ENCODE data around the gene MYO1B.

- TF ChIP-seq, protein P1, sequence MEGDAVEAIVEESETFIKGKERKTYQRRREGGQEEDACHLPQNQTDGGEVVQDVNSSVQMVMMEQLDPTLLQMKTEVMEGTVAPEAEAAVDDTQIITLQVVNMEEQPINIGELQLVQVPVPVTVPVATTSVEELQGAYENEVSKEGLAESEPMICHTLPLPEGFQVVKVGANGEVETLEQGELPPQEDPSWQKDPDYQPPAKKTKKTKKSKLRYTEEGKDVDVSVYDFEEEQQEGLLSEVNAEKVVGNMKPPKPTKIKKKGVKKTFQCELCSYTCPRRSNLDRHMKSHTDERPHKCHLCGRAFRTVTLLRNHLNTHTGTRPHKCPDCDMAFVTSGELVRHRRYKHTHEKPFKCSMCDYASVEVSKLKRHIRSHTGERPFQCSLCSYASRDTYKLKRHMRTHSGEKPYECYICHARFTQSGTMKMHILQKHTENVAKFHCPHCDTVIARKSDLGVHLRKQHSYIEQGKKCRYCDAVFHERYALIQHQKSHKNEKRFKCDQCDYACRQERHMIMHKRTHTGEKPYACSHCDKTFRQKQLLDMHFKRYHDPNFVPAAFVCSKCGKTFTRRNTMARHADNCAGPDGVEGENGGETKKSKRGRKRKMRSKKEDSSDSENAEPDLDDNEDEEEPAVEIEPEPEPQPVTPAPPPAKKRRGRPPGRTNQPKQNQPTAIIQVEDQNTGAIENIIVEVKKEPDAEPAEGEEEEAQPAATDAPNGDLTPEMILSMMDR (IDR thresholded peaks at IDR 0.05; ENCODE audit: insufficient read depth, low read length, poor library complexity, severe bottlenecking), result no peak
- no peak for TF ChIP-seq EZH2phosphoT487 (conservative IDR thresholded peaks at IDR 0.05; ENCODE audit: low read length)
Observed at GRCh38 chr2:191200910-191201309, 44.3 kb upstream of the MYO1B start.

All from SU-DHL-6 (cell line).